Hematopoietic multipotent progenitor cell treated with erythropoietin and hydrocortisone succinate and interleukin-3 and kit ligand, for 6 days (in vitro differentiated cells): Measurements from ENCODE around the gene TMBIM1.
A peak's percentile ranks its signal among the peaks of the same experiment; 100 is the strongest.
"Not testable (repeated sequence)": the region's sequence is repeated elsewhere in the genome, so short reads cannot be mapped to it uniquely, and the experiment has no call there.

Source experiments
- DNase-seq: peaks from one replicate; pipeline ENCODE4 v3.0.0-alpha.2; 2015

The TMBIM1 gene

GRCh38 chr2:218290316-218291261, 1.7 kb downstream of the TMBIM1 start:
- peak; percentile 63 for DNase-seq

- peak; percentile 72 for DNase-seq
These were observed 2.5 kb downstream of the TMBIM1 start for GRCh38 chr2:218289639-218290315.

- peak; percentile 98 for DNase-seq
These were observed 5.5 kb downstream of the TMBIM1 start for GRCh38 chr2:218286570-218287459.

- no peak for DNase-seq
These were observed 6.7 kb downstream of the TMBIM1 start for GRCh38 chr2:218285604-218286003.

- peak; percentile 76 for DNase-seq
These were observed 8.0 kb downstream of the TMBIM1 start for GRCh38 chr2:218284106-218284811.

- no peak for DNase-seq
These were observed 9.9 kb downstream of the TMBIM1 start for GRCh38 chr2:218282173-218282991.

- DNase-seq = no peak
These were observed 10.9 kb downstream of the TMBIM1 start for GRCh38 chr2:218281449-218281848.

- DNase-seq = no peak
These were observed 11.9 kb downstream of the TMBIM1 start for GRCh38 chr2:218280260-218280870.

GRCh38 chr2:218278531-218279360, 13.6 kb downstream of the TMBIM1 start:
- no peak for DNase-seq

GRCh38 chr2:218277921-218278320, 14.4 kb downstream of the TMBIM1 start:
- no peak for DNase-seq

GRCh38 chr2:218276986-218277755, 15.1 kb downstream of the TMBIM1 start:
- no peak for DNase-seq

GRCh38 chr2:218275371-218276072, 16.8 kb downstream of the TMBIM1 start:
- DNase-seq = no peak

GRCh38 chr2:218274586-218274985, 17.7 kb downstream of the TMBIM1 start:
- no peak for DNase-seq

- DNase-seq = no peak
These were observed 18.4 kb downstream of the TMBIM1 start for GRCh38 chr2:218273908-218274249.

GRCh38 chr2:218273214-218273907, 18.9 kb downstream of the TMBIM1 start:
- DNase-seq = not testable (repeated sequence)

GRCh38 chr2:218272531-218273212, 19.6 kb downstream of the TMBIM1 start:
- peak; percentile 96 for DNase-seq

- no peak for DNase-seq
These were observed 20.3 kb downstream of the TMBIM1 start for GRCh38 chr2:218271865-218272530.
